Right lobe of liver (tissue), 6 donors: ENCODE results near the gene RBMS3. TPM values are rescaled to one million over a fixed set of nuclear protein-coding genes. Genes with fewer than 3 reads are reported as not detected.
A peak's percentile ranks its signal among the peaks of the same experiment; 100 is the strongest.

Source experiments
- ATAC-seq, 4 donors: fragments of 200-7000 bp; cut with Tn5 transposase; one replicate each; pipeline ENCODE4 v1.9.1; 2020; ENCODE audit warnings: mild to moderate bottlenecking in 4 of 4, moderate library complexity in 4 of 4
- DNase-seq, 3 donors: peaks; one replicate each; pipeline ENCODE4 v3.0.0-alpha.2; 2020
- H3K27ac ChIP-seq, 3 donors: fragments of 200-600 bp; one replicate each; pipeline ENCODE4 v1.8.0; 2022
- H3K27me3 ChIP-seq, 2 donors: fragments of 200-600 bp; one replicate each; pipeline ENCODE4 v1.8.0; 2022
- H3K36me3 ChIP-seq, 4 donors: fragments of 200-600 bp; sonication (generic) in 1 of 4; one replicate each; pipeline versions ENCODE4 v1.5.1 to v1.8.0; 2017 to 2022; ENCODE audit warnings: control low read depth in 1 of 4
- H3K4me1 ChIP-seq, 4 donors: fragments of 200-600 bp; sonication (generic) in 1 of 4; one replicate each; pipeline versions ENCODE4 v1.5.1 to v1.8.0; 2017 to 2022; ENCODE audit warnings: control low read depth in 1 of 4
- H3K4me3 ChIP-seq, 3 donors: fragments of 200-600 bp; one replicate each; pipeline ENCODE4 v1.8.0; 2022
- H3K9me3 ChIP-seq, 4 donors: fragments of 200-600 bp; sonication (generic) in 1 of 4; one replicate each; pipeline versions ENCODE4 v1.5.1 to v1.8.0; 2017 to 2022; ENCODE audit warnings: control low read depth in 1 of 4
- CTCF ChIP-seq, 4 donors: fragments of 200-600 bp in 3 of 4; fragments of 450-650 bp in 1 of 4; IDR thresholded peaks; one replicate each; pipeline versions ENCODE4 v1.5.1 to v1.8.0; 2016 to 2022; ENCODE audit warnings: antibody characterized with exemption in 4 of 4, mild to moderate bottlenecking in 2 of 4
- POLR2A ChIP-seq: fragments of 450-650 bp; IDR thresholded peaks from one replicate; pipeline ENCODE4 v1.6.1; 2017; ENCODE audit warnings: antibody characterized with exemption, mild to moderate bottlenecking
- WGBS: methylation state at CpG from one replicate; pipeline ENCODE4 v1.1.6; 2018; ENCODE audit warnings: low coverage, low lambda C conversion rate; ENCODE audit not compliant: insufficient coverage; ENCODE audit errors: missing lambda C conversion rate; 5-methylcytosine and 5-hydroxymethylcytosine counted together
- intact Hi-C, 2 donors: fragments of 100-400 bp; cut with DNase I; formaldehyde crosslinking; loops; one replicate each; pipeline versions ENCODE4 v1.11.2 to v1.14.1; 2022
- total RNA-seq, 6 experiments: library from RNA; depleted of rRNA in 2 of 6; stranded (reverse); fragments of >200 nt in 2 of 6; fragmentation: NEBNext Ultra II Directional in 3 of 6; extraction: Animal tissue kit (Norgen Biotek cat#: 25700) in 3 of 6; gene quantifications; one replicate each; pipeline versions ENCODE4 v1.1.0 to v1.2.4, GENCODE V29; 2016 to 2023
- donor health status: DM: no; HTN: yes; CAD: no.
- donor health status: DM: no; HTN: no; CAD: no.
- donor health status: DM: no; HTN: no; CAD: no.
- donor health status: DM: no; HTN: yes; CAD: no.
- donor health status: DM: no; HTN: yes; CAD: no.

Gene RBMS3
- total RNA-seq, 6 experiments from 2014 or later: 6.3 to 11.5 (median 8.3) TPM

- intact Hi-C loops: no loop called here
- H3K4me1 ChIP-seq: peaks cover 0 to 8% (median 0%) of the 10 kb centered on the region in 4 donors
- ATAC-seq (peak in 1 of 4 donors; percentile 13), DNase-seq (no peak)
- no peak for TF ChIP-seq POLR2A
- no peak for TF ChIP-seq CTCF (IDR thresholded peaks at IDR 0.05)
- H3K9me3 ChIP-seq: no peaks in the 10 kb centered on the region
- no peaks in the 10 kb centered on the region for H3K36me3 ChIP-seq
- WGBS: 65% methylated on average over 2 of the region's 2 CpGs
- no peak overlapping the region for H3K4me3 ChIP-seq
- no peaks in the 10 kb centered on the region for H3K27me3 ChIP-seq
- no peak overlapping the region for H3K27ac ChIP-seq
Measured at GRCh38 chr3:29452934-29453283, 172.0 kb downstream of the RBMS3 start.

DNA sequence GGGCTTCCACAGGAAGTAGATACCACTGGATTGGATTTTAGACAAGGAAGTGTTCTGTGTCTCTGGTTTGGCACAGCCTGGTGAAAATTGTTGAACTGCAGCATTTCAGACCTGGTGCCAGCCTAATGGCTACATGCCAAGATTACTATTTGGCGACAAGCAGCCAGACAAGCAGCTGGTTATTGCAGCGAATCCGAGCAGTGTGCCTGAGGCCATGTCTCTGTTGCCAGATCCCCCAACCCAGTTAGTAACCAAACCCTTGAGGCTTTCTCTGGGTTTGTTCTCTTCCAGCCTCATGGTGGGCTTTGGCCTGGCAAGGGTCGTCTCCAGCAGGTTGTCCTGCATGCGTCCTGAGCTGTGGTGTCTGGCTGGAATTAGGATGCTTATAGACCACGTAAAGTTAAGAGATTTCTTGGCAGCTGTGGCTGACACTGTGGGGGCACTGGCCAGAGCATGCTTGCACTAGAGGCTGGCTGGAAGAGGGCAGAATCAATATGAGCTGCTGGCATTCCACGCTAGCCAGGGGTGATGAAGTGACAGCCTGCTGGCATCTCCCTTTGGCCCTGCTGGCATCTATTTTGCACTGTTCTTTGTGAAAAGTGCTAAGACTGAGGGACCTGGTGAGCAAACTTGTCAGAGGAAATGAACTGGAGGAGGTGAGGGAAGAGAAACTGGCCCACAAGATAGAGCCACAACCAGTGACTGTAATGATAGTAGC is 172.6 kb downstream of the RBMS3 start:
- no peak for TF ChIP-seq CTCF (IDR thresholded peaks at IDR 0.05)
- no peak for TF ChIP-seq POLR2A
- peaks cover 0 to 8% (median 0%) of the 10 kb centered on the region in 4 donors for H3K4me1 ChIP-seq
- ATAC-seq (peak; percentile 69 to 85 (median 81)), DNase-seq (peak in 2 of 3 donors; percentile 51 to 74)
- WGBS: 26% methylated on average over 2 of the region's 7 CpGs
- intact Hi-C loops: no loop called here
- H3K27me3 ChIP-seq: no peaks in the 10 kb centered on the region
- no peak overlapping the region for H3K4me3 ChIP-seq
- no peaks in the 10 kb centered on the region for H3K9me3 ChIP-seq
- H3K27ac ChIP-seq: no peak overlapping the region
- H3K36me3 ChIP-seq: no peaks in the 10 kb centered on the region

- no peaks in the 10 kb centered on the region for H3K27me3 ChIP-seq
- ATAC-seq: no peak
Measured at GRCh38 chr3:29454161-29454611, 173.3 kb downstream of the RBMS3 start.

GRCh38 chr3:29456901-29457300 is 176.0 kb downstream of the RBMS3 start:
- no peak for DNase-seq
- Histone ChIP-seq H3K27ac (no peak overlapping the region), H3K27me3 (no peaks in the 10 kb centered on the region), H3K9me3 (no peaks in the 10 kb centered on the region), H3K4me1 (peaks cover 0 to 8% (median 0%) of the 10 kb centered on the region in 4 donors), H3K4me3 (no peak overlapping the region), H3K36me3 (no peaks in the 10 kb centered on the region)
- intact Hi-C loops: no loop called here
- ATAC-seq: no peak
- TF ChIP-seq POLR2A: no peak
- TF ChIP-seq CTCF (IDR thresholded peaks at IDR 0.05): no peak
- WGBS: 71% methylated on average over 1 of the region's 2 CpGs

More at GRCh38 chr3:29454161-29454611, 173.3 kb downstream of the RBMS3 start:
- H3K4me1 ChIP-seq: peaks cover 0 to 8% (median 0%) of the 10 kb centered on the region in 4 donors
- no peak for DNase-seq
- H3K9me3 ChIP-seq: no peaks in the 10 kb centered on the region
- whole genome bisulfite sequencing: 78% methylated on average over 5 of the region's 5 CpGs
- intact Hi-C loops: no loop called here
- no peak overlapping the region for H3K27ac ChIP-seq
- no peak overlapping the region for H3K4me3 ChIP-seq
- H3K36me3 ChIP-seq: no peaks in the 10 kb centered on the region
- TF ChIP-seq POLR2A (no peak), CTCF (IDR thresholded peaks at IDR 0.05) (no peak)
